ENCODE data around the gene TAS2R50. TPM values are rescaled to one million over a fixed set of nuclear protein-coding genes. Genes with fewer than 3 reads are reported as not detected.

Gene TAS2R50
- total RNA-seq, 6 donors from 2014 or later, result 0.67 to 6.2 (median 1.8) TPM; not detected in 1

DNA sequence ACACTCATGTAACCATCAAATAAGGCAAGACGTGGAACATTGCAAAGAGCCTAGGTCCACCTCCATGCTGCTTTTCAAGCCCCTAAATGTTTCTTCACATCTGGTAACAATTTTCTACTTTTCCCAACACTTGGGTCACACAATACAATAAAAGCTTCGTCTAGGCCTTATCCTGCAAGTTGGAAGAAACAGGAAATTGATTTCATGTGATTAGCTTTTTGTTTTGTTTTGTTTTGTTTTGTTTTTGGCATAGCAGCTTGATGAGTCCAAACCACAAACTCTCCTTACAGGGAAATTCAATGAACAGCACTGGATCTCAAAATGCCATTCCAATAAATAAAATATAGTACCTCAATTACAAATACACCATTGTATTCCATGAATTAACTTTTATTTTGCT lies 19.3 kb downstream of the TAS2R50 start:
- no peaks in the 10 kb centered on the region for H3K36me3 ChIP-seq
- 60 to 65% methylated on average over 2 of the region's 2 CpGs for WGBS, 2 donors
- no peak for DNase-seq
- H3K4me1 ChIP-seq, result peaks cover 3 to 6% (median 4%) of the 10 kb centered on the region in 4 donors
- no peaks in the 10 kb centered on the region for H3K27me3 ChIP-seq
- no peak overlapping the region for H3K27ac ChIP-seq
- H3K9me3 ChIP-seq, result no peaks in the 10 kb centered on the region
- H3K4me3 ChIP-seq, result no peak overlapping the region
- no peak for ATAC-seq (ENCODE audit: low FRiP score in 2 of 2)
- TF ChIP-seq POLR2A (IDR thresholded peaks at IDR 0.05) (no peak), POLR2AphosphoS5 (IDR thresholded peaks at IDR 0.05) (no peak), EP300 (IDR thresholded peaks at IDR 0.05) (no peak)
- TF ChIP-seq, protein P1, sequence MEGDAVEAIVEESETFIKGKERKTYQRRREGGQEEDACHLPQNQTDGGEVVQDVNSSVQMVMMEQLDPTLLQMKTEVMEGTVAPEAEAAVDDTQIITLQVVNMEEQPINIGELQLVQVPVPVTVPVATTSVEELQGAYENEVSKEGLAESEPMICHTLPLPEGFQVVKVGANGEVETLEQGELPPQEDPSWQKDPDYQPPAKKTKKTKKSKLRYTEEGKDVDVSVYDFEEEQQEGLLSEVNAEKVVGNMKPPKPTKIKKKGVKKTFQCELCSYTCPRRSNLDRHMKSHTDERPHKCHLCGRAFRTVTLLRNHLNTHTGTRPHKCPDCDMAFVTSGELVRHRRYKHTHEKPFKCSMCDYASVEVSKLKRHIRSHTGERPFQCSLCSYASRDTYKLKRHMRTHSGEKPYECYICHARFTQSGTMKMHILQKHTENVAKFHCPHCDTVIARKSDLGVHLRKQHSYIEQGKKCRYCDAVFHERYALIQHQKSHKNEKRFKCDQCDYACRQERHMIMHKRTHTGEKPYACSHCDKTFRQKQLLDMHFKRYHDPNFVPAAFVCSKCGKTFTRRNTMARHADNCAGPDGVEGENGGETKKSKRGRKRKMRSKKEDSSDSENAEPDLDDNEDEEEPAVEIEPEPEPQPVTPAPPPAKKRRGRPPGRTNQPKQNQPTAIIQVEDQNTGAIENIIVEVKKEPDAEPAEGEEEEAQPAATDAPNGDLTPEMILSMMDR (IDR thresholded peaks at IDR 0.05), result no peak

DNA sequence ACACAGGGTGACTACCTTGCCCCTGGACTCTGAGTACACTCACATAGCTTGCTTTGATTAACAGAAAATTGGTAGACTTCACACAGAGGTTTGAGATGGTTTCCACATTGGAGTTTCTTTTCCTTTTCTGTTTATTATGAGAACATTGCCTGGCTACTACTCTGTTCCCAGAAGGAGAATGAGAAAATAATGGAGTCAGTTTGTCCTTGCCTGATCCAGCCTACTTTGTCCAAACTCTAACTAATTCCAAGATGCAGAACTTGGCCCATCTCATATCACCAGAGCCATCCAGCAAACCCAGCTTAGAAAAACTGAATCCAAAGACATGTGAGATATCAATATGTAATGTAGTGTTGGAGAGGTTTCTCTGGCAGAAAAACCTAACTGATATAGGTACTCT lies 20.4 kb downstream of the TAS2R50 start:
- H3K4me3 ChIP-seq, result no peak overlapping the region
- H3K4me1 ChIP-seq, result peaks cover 3 to 6% (median 4%) of the 10 kb centered on the region in 4 donors
- DNase-seq (no peak), ATAC-seq (ENCODE audit: low FRiP score in 2 of 2) (no peak)
- no peaks in the 10 kb centered on the region for H3K9me3 ChIP-seq
- no peaks in the 10 kb centered on the region for H3K27me3 ChIP-seq
- TF ChIP-seq, protein P1 (IDR thresholded peaks at IDR 0.05), result no peak
- TF ChIP-seq EP300 (IDR thresholded peaks at IDR 0.05), result no peak
- no peak for TF ChIP-seq POLR2AphosphoS5 (IDR thresholded peaks at IDR 0.05)
- TF ChIP-seq POLR2A (IDR thresholded peaks at IDR 0.05), result no peak
- no peak overlapping the region for H3K27ac ChIP-seq
- no peaks in the 10 kb centered on the region for H3K36me3 ChIP-seq

DNA sequence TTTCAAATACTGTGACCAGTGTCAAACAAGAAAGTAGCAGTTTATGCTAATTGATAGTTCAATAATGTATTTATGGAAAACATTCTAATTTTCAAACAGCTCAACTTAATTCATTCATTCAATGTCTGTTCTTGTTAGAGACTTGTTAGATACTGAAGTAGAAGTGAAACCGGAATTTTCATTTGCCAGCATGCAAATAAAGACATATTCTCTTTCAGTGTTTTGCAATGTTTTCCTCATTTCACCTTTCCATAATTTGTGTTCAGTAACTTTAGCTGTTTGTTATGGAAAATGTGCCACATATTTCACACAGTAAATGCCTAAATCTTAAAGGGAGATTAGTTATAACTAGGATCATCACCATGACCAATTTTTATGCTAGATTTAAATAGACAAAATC lies 21.2 kb downstream of the TAS2R50 start:
- Histone ChIP-seq H3K4me3 (no peak overlapping the region), H3K4me1 (peaks cover 3 to 6% (median 4%) of the 10 kb centered on the region in 4 donors), H3K27me3 (no peaks in the 10 kb centered on the region), H3K36me3 (no peaks in the 10 kb centered on the region), H3K27ac (no peak overlapping the region), H3K9me3 (no peaks in the 10 kb centered on the region)
- WGBS, 2 donors, result 88 to 92% methylated on average over 1 of the region's 1 CpG
- TF ChIP-seq POLR2A (IDR thresholded peaks at IDR 0.05) (no peak), POLR2AphosphoS5 (IDR thresholded peaks at IDR 0.05) (no peak), EP300 (IDR thresholded peaks at IDR 0.05) (no peak)
- TF ChIP-seq, protein P1 (IDR thresholded peaks at IDR 0.05), result no peak
- ATAC-seq (ENCODE audit: low FRiP score in 2 of 2) (no peak), DNase-seq (no peak)

DNA sequence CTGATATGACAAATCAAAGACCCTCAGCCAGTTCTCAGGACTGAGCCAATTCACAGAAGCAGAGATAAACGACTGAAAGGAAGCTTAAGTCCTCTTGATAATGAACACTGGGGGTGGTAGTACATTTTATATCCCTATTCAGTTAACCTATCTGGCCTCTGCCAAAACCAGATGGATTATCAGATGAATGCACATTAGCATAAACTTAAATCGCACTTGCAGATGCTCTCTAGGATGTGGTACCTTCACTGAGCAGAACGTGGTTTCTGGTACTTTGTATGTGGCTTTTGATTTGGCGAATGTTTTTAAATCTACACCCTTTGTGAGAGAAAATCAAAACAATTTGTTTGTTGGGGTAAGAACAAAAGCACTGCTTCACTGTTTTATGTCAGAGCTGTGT lies 26.5 kb downstream of the TAS2R50 start:
- Histone ChIP-seq H3K36me3 (no peaks in the 10 kb centered on the region), H3K27me3 (no peaks in the 10 kb centered on the region), H3K27ac (no peak overlapping the region), H3K4me1 (no peaks in the 10 kb centered on the region), H3K4me3 (no peak overlapping the region), H3K9me3 (no peaks in the 10 kb centered on the region)
- TF ChIP-seq, protein P1 (IDR thresholded peaks at IDR 0.05), result no peak
- TF ChIP-seq POLR2A (IDR thresholded peaks at IDR 0.05) (no peak), POLR2AphosphoS5 (IDR thresholded peaks at IDR 0.05) (no peak), EP300 (IDR thresholded peaks at IDR 0.05) (no peak)
- DNase-seq, result no peak
- no peak for ATAC-seq (ENCODE audit: low FRiP score in 2 of 2)
- 60 to 62% methylated on average over 4 of the region's 4 CpGs for WGBS, 2 donors

DNA sequence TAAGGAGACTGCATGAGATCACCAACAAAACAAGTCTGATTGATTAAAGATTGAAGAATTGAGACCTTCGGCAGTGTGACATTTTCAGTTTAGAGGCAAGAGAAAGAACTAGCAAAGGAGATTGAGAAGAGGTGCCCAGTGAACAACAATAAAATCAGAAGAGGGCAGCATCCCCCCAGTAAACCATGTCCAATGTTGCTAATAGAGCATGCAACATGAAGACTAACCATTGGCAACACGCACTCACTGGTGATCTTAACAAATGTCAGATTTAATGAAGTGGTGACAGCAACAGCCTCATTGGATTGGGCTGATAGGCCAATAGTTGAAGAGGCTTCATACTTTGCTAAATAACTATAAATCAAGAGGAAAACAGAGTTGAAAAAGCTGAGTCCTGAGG lies 26.9 kb downstream of the TAS2R50 start:
- Histone ChIP-seq H3K9me3 (no peaks in the 10 kb centered on the region), H3K27me3 (no peaks in the 10 kb centered on the region), H3K27ac (no peak overlapping the region), H3K4me3 (no peak overlapping the region), H3K4me1 (no peaks in the 10 kb centered on the region), H3K36me3 (no peaks in the 10 kb centered on the region)
- WGBS, 2 donors, result 90 to 91% methylated on average over 2 of the region's 2 CpGs
- no peak for ATAC-seq (ENCODE audit: low FRiP score in 2 of 2)
- no peak for TF ChIP-seq POLR2AphosphoS5 (IDR thresholded peaks at IDR 0.05)
- TF ChIP-seq POLR2A (IDR thresholded peaks at IDR 0.05), result no peak
- TF ChIP-seq, protein P1 (IDR thresholded peaks at IDR 0.05), result no peak
- no peak for TF ChIP-seq EP300 (IDR thresholded peaks at IDR 0.05)
- no peak for DNase-seq
